Calu3 (cell line): ENCODE data around the gene SIDT2. TPM values are rescaled to one million over a fixed set of nuclear protein-coding genes. Genes with fewer than 3 reads are reported as not detected.

ENCODE experiments used
- BruUV-seq: library from RNA; stranded (reverse); fragments of 400-500 nt; replicated peaks from 2 replicates; lab custom pipeline; 2021; lab: Mats Ljungman, UMichigan
- CTCF ChIA-PET: fragments of 300-600 bp; sonication (Branson Sonifier 250); formaldehyde crosslinking; loops from one replicate; lab custom pipeline; 2022; ENCODE audit warnings: antibody characterized with exemption; lab: Charles Lee
- DNase-seq: peaks from one replicate; pipeline ENCODE4 v3.0.0; 2022
- H3K27ac Mint-ChIP-seq: one replicate; pipeline ENCODE4 v1.8.0; 2022; ENCODE audit warnings: mixed read lengths; ENCODE audit not compliant: unreplicated experiment
- H3K27me3 Mint-ChIP-seq: one replicate; pipeline ENCODE4 v1.8.0; 2022; ENCODE audit warnings: mixed read lengths; ENCODE audit not compliant: unreplicated experiment
- H3K36me3 Mint-ChIP-seq: one replicate; pipeline ENCODE4 v1.8.0; 2022; ENCODE audit warnings: mild to moderate bottlenecking, moderate library complexity, mixed read lengths; ENCODE audit not compliant: insufficient read depth, unreplicated experiment
- H3K4me1 Mint-ChIP-seq: one replicate; pipeline ENCODE4 v1.8.0; 2022; ENCODE audit warnings: mild to moderate bottlenecking, low read depth, mixed read lengths; ENCODE audit not compliant: unreplicated experiment
- H3K4me3 Mint-ChIP-seq: one replicate; pipeline ENCODE4 v1.8.0; 2022; ENCODE audit warnings: mild to moderate bottlenecking, low read depth, moderate library complexity, mixed read lengths; ENCODE audit not compliant: unreplicated experiment
- H3K9me3 Mint-ChIP-seq: one replicate; pipeline ENCODE4 v1.8.0; 2022; ENCODE audit warnings: low read depth, mixed read lengths; ENCODE audit not compliant: unreplicated experiment
- intact Hi-C: fragments of 100-400 bp; cut with micrococcal nuclease; formaldehyde crosslinking; loops from one replicate; pipeline ENCODE4 v1.10.0; 2022; ENCODE audit not compliant: unreplicated experiment
- total RNA-seq: library from RNA; stranded (reverse); gene quantifications from 2 replicates; pipeline ENCODE4 v1.2.3, GENCODE V29; 2022
- TF ChIP-seq, protein P1 (sequence below): fragments of 200-600 bp; IDR thresholded peaks from one replicate; pipeline ENCODE4 v1.8.0; 2022; ENCODE audit warnings: antibody characterized with exemption; ENCODE audit not compliant: unreplicated experiment

Gene SIDT2
- total RNA-seq, 1 experiment from 2014 or later: 15.4 TPM

DNA sequence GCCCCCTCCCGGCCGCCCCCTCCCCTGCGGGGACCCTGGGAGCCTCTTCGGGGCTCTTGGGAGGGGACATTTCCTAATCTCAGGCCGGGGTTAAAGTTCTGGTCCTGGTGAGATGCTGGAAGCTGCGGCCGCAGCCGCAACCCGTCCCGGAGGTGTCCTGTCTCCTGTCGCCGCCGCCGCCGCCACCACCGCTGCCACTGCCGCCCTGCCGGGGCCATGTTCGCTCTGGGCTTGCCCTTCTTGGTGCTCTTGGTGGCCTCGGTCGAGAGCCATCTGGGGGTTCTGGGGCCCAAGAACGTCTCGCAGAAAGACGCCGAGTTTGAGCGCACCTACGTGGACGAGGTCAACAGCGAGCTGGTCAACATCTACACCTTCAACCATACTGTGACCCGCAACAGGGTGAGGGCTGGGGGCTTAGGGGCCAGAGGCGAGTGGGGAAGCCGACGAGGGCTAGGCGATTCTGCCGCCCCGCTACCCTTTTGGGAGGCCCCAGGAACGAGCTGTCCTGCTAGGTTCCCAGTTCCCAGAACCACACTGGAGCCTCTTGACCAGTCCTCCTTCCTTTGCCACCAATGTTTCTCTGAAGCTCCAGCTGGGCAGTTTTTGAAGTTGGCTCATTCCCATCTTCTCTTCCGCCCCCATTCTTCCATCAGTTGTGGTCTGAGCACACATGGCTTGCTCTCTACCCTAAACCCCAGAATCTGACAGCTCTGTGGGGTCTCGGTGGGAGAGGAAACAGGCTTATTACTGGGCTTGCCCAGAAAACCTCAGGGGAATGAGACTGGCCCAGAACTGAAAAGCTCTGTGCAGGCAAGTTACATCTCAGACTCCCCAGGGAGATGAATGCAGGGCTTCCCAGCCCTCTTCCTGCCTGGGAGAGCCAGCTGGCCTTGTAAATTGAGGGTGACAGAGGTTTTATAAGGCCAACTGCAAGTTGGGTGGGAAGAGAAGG is 781 bp downstream of the SIDT2 start:
- CTCF ChIA-PET: interaction anchor here (0.9 kb wide), 1 partner anchor 371 kb away, joined by 3 read pairs; no protein-coding TSS in a partner anchor
- peak; percentile 42 for DNase-seq
- Mint-ChIP-seq H3K4me3 (peak overlapping the region; percentile 79), H3K27ac (peak overlapping the region; percentile 67), H3K9me3 (no peaks in the 10 kb centered on the region), H3K4me1 (peaks cover 7% of the 10 kb centered on the region), H3K27me3 (no peaks in the 10 kb centered on the region), H3K36me3 (peaks cover 18% of the 10 kb centered on the region)
- BruUV-seq: no TSS peak
- intact Hi-C loops: no loop called here
- TF ChIP-seq, protein P1, sequence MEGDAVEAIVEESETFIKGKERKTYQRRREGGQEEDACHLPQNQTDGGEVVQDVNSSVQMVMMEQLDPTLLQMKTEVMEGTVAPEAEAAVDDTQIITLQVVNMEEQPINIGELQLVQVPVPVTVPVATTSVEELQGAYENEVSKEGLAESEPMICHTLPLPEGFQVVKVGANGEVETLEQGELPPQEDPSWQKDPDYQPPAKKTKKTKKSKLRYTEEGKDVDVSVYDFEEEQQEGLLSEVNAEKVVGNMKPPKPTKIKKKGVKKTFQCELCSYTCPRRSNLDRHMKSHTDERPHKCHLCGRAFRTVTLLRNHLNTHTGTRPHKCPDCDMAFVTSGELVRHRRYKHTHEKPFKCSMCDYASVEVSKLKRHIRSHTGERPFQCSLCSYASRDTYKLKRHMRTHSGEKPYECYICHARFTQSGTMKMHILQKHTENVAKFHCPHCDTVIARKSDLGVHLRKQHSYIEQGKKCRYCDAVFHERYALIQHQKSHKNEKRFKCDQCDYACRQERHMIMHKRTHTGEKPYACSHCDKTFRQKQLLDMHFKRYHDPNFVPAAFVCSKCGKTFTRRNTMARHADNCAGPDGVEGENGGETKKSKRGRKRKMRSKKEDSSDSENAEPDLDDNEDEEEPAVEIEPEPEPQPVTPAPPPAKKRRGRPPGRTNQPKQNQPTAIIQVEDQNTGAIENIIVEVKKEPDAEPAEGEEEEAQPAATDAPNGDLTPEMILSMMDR: no peak

DNA sequence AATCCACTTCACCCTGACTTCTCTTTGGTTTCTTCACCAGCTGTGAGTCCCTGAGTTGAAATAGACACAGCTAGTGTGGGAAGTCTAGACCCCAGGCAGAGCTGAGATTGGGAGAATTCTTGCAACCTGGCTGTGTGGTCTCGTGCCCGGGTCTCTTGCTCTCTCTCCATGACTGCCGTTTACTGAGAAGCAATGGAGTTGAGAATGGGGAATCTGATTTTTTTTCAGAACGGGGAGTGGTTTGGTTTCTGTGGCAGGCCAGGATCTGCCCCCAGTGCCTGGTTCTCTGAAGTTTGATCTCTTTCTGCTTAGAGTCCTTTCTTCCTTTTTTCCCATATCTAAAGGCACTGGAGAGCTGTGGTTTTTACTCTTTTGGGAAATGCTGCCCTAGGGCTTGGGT is 1.5 kb downstream of the SIDT2 start:
- Mint-ChIP-seq H3K4me3 (peak overlapping the region; percentile 79), H3K9me3 (no peaks in the 10 kb centered on the region)

DNA sequence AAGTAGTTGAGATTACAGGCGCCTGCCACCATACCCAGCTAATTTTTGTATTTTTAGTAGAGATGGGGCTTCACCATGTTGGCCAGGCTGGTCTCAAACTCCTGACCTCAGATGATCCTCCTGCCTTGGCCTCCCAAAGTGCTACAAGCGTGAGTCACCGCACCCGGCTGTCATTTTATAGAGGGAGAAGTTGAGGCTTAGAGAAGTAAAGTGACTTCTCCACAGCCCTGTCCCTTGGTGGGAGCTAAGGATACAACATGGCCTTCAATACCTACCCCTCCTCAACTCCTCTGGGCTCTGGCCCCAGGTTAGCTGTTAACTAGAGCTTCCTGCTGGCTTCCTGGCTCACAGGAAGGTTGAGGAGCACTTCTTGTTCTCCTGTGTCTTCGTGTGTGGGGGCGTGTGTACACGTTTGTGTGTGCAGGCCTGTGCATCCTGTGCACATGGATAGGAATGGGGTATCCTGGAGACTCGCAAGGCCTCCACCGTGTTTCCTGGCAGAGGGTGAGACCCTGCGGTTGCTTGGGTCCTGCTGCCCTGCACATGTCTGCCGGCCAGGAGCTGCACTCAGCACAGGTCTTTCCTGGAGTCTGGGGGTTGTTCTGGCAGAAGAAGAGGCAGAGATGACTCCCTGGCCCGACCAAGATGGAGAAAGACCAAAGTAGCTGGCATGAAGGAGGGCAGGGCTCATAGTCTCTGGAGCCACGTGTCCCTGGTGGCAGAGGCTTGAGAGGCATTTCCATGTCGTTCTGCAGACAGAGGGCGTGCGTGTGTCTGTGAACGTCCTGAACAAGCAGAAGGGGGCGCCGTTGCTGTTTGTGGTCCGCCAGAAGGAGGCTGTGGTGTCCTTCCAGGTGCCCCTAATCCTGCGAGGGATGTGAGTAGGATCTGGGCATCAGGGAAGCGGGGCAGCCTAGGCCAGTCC is 2.4 kb downstream of the SIDT2 start:
- no peaks in the 10 kb centered on the region for H3K27me3 Mint-ChIP-seq
- peaks cover 7% of the 10 kb centered on the region for H3K4me1 Mint-ChIP-seq
- no peaks in the 10 kb centered on the region for H3K9me3 Mint-ChIP-seq
- H3K27ac Mint-ChIP-seq: no peak overlapping the region
- DNase-seq: peak; percentile 18
- no TSS peak for BruUV-seq
- peaks cover 18% of the 10 kb centered on the region for H3K36me3 Mint-ChIP-seq
- H3K4me3 Mint-ChIP-seq: no peak overlapping the region
- TF ChIP-seq, protein P1: no peak
- CTCF ChIA-PET: interaction anchor here (0.7 kb wide), 1 partner anchor 35 kb away, joined by 3 read pairs; no protein-coding TSS in a partner anchor
- intact Hi-C loops: no loop called here

More for the DNA sequence above, 1.5 kb downstream of the SIDT2 start:
- CTCF ChIA-PET: interaction anchor here (0.6 to 0.7 kb wide), 2 partner anchors 34 to 258 kb away, joined by 3 read pairs; no protein-coding TSS in a partner anchor
- H3K27me3 Mint-ChIP-seq: no peaks in the 10 kb centered on the region
- H3K4me1 Mint-ChIP-seq: peaks cover 7% of the 10 kb centered on the region
- DNase-seq: no peak
- peaks cover 18% of the 10 kb centered on the region for H3K36me3 Mint-ChIP-seq
- intact Hi-C loops: no loop called here
- no peak overlapping the region for H3K27ac Mint-ChIP-seq
- BruUV-seq: TSS peak; percentile 29
- TF ChIP-seq, protein P1: no peak
